HG03066 (cell line): ENCODE results near the gene GPSM3.
A peak's percentile ranks its signal among the peaks of the same experiment; 100 is the strongest.
"Not testable (repeated sequence)": the region's sequence is repeated elsewhere in the genome, so short reads cannot be mapped to it uniquely, and the experiment has no call there.

ENCODE experiments used
- ATAC-seq: cut with Tn5 transposase; IDR thresholded peaks from one replicate; pipeline ENCODE4 v1.9.1; 2021; ENCODE audit warnings: low read depth; ENCODE audit not compliant: unreplicated experiment

GPSM3 gene

DNA sequence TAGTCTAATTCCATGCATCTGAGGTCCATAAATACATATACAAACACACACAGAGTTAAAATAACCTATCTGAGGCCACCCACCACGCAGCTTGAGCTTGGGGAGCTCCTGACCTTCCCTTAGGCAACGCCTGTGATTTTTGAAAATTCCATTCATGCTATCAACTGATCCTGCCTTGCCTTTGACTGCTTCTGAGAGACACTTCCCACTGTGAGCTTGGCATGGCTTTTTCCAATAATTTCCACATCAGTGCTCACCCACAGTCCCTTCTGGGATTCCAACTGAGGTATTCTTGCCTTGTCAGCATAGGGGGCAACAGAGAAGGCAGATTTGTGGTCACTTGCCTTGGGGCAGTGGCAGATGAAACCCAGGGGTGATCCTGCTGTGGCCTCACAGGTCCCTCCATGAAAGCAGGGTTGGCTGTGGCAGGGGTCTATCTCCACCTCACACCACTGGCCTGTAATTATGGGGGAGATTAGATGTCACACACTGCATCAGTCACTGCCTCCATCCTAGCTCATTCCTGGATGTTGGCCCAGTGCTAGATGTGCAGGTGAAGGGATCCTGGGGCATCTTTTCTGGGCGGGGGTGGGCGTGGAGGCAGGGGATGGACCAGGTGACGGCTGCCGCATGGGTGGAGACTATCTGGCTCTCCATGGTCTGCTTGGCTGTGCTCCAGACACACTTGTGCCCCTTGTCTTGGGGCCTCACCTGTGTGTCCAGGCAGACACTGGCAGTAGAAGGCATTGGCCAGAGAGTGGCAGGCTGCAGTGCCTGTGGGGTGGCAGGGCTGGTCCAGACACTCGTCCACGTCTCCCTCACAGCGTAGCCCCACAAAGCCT lies 11.2 kb upstream of the GPSM3 start:
- ATAC-seq, result no peak

DNA sequence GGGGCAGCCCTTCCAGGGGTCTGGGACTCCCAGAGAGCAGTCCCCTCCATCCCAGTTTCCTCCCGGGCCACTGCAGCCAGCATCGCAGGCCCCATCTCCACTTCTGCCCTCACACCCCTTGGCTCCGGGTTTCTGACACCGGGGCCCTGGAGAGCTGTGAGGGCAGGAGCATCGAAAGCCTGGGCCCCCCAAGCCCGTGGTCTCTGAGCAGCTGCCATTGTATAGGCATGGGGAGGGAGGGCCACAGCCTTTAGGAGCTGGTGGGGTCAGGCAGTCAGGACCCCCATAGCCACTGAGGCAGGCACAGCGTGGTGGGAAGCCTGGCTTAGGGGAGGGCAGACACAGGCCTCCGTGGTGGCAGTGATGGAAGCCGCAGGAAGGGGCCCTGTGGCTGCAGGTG lies 9.7 kb upstream of the GPSM3 start:
- ATAC-seq, result no peak

DNA sequence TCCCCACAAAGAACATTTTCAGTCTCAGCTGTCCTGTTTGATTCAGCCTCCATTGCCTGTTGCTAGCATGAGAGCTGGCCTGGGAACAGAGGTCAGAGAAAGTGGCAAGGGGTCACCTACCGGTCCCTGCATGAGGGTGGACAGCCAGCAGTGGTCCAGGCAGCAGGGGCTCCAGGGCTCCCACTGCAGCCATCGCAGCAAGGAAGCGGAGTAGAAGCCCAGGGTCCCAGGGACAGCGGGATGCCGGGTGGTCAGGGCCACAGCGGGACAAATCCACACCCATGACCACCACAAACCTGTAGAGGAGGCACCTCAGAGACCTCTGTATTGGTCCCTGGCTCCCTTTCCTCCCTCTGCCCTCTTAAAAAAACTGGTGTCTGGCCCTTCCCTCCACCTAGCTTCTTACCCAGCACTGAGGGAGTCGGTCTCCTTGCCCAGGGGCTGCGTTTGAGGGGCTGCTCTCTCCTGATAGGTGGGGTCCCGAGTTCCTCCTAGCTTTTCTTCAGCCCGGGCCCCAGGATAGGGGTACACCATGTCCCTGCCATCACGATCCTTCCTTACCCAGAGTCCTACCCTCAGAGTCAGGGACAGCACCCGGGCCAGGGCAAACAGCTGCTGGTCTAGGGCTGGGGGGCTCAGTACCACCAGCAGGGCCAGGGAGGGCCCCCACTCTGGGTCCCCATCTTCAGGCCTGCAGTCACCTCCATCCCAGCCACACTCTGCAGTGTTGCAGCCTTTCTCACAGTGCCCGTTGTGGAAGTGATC lies 8.4 kb upstream of the GPSM3 start:
- no peak for ATAC-seq

DNA sequence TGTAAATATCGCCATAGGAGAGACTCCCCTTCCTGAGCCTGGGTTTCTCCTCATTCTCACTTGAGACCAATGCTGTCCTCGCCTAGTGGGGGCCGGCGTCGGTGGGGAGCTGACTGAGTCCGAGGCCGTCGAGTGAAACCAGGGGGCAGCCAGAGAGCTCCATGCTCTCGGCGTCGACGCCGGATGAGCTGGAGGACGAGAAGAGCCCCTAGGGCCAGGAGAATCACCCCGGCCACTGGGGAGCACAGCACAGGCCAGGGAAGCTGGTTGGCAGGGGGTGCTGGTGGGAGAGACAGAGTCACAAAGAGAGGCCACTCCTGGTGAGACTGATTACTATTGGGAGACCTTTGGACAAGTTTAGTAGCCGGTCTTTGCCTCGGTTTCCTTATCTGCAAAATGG lies 6.4 kb upstream of the GPSM3 start:
- no peak for ATAC-seq

DNA sequence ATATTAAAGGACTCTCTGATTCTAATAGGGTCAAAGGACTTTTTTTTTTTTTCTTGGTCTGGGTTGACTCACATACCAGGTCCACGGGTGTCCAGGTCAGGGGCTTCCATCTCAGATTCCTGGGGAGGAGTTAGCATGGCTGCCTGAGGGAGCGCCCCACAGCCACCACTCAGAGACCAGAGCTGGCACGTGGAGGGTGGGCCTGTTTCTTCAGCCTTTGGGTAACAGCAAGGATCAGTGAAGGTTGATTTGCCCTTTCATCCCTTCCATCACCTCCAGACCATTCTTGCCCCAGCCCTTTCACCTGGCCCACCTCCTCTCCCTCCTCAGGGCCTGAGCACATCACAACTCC lies 5.9 kb upstream of the GPSM3 start:
- no peak for ATAC-seq

DNA sequence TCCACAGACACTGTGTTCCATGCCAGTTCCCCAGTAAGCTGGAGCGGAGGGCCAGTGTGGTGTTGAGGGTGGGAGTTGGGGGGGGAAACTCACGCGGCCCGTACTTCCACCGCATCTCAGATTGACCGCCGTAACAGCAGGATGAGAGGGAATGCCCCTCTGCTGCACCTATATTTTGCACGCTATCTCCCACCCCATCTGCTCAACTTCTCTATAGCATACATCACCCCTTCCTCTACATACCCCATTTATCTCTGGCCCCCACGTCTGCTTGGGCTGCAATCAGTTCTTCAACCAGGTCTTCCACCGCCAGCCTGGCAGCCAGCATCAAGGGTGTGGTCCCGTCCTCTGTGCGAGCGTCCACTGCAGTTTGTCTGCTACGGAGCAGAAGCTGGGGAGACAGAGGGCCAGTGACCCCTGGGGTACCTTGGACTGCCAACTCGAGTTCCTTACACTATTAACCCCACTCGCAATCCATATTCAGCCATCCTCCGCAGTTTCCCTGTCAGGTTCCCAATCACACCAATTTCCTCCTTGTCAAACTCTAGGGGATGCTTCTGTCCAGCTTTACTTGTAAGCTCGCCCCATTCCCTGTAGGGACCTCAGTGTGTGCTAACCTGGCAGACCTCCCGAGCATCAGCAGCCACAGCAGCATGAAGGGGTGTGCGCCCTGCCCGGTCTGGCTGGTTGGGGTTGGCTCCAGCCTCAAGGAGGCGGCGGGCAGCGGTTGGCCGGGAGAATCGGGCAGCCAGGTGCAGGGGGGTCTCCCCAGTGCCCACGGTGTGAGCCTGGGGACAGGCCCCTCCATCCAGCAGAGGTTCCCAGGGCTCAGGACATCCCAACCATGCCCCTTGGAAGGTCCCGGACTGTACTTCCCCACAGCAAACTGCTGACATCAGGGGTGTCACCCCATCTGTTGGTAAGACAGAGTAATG lies 4.5 kb upstream of the GPSM3 start:
- no peak for ATAC-seq

DNA sequence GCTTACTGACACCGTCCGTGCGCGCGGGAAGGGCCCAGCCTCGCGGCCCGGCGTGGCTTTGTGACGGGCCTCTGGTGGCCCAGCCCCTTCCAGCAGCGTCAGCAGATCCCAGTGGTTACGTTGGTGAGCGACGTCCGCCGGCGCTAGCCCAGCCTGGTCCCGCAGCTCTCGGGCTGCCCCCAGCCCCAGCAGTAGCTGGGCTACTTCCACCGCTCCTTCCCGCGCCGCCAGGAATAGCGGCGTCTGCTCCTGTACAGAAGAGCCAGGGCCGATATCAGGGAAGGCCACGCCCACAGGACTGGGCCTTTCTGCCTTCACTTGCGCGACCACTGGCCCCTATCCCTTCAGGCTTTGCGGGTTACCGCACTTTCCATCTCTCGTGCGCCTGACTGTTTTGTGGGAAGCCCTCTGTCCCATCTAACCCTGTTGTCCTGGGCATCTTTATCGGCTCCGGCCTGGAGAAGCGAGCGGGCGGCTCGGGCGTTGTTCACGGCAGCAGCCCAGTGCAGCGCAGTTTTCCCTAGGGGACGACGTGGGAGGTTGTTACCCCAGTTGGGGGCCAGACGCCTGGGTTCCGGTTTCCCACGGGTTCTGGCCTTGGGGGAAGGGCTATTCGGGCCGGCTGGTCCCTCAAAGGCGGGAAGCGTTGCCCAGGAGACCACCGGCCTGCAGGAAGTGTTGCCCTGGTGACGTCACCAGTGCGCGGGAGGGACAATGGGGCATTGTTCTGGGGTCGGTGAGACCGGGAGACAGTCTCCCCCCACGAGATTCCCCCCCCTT lies 3.6 kb upstream of the GPSM3 start:
- peak; percentile 65 for ATAC-seq

DNA sequence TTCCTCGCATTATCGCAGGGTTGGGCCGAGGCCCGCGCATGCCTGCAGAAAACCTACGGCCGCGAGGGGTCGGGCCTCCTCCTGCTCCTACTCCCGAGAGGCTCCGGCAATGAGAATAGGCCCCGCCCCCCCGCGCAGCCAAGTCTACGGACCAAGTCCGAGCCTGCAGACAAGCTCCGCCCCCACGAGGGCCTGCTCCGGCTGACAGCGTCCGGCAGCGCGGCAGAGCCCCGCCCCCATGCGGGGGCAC lies 3.1 kb upstream of the GPSM3 start:
- ATAC-seq, result no peak

DNA sequence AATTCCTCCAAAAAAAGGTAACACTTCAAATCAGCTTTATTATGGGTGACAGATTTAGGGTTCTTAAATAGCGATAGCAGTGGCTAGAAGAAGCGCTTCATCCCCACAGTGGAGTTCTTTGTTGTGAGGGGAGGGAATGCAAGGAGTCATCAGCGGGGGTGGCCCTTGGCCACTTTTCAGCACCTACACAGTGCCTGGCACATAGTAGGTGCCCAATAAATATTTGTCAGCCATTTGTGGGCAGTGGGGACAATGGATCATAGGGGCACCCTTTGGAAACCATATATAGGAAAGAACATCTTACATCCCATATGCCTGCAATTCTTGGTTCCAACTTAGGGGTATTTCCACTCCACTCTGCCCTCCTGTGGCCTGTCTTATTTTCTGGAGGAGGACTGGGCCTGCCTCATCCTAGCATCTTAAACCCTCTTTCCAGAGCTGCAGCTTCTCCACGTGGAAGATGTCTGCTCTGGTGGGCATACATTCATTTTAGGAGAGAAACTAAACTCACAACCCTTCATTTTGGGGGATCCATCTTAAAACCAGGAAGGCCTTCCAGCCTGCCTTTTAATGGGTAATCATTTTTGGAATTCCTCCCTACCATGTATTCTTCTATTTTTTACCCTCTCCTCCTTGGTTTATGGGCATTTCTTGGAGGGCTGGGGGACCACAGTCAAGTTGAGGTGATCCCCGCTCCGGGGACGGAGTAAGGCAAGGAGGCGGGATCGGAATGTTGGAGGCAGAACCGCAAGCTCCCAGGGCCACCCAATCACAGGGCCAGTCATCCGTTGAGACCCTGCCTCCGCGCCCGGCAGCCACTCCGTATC lies 2.6 kb upstream of the GPSM3 start:
- ATAC-seq, result peak; percentile 70

DNA sequence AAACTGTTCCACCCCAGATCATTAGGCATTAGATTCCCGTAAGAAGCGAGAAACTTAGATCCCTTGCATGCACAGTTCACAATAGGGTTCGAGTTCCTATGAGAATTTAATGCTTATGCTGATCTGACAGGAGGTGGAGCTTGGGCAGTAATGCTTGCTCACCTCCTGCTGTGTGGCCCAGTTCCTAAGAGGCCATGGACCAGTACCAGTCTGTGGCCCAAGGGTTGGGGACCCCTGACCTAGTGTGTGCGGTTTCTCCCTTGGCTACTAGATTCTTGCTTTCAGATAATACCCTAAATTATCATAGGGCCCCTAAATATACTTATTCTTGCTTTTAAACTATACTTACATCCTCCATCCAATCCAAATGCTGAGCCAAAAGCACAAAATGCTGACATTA lies 1.9 kb upstream of the GPSM3 start:
- ATAC-seq, result no peak

DNA sequence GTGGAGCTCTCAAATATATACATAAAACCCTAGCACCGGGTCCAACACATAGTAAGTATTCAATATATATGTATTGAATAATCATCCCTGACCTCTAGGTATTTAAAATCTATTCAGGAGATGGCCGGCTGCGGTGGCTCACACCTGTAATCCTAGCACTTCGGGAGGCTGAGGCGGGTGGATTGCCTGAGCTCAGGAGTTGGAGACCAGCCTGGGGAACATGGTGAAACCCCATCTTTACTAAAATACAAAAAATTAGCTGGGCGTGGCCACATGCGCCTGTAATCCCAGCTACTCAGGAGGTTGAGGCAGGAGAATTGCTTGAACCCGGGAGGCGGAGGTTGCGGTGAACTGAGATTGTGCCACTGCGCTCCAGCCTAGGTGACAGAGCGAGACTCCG lies 653 bp upstream of the GPSM3 start:
- not testable (repeated sequence) for ATAC-seq

DNA sequence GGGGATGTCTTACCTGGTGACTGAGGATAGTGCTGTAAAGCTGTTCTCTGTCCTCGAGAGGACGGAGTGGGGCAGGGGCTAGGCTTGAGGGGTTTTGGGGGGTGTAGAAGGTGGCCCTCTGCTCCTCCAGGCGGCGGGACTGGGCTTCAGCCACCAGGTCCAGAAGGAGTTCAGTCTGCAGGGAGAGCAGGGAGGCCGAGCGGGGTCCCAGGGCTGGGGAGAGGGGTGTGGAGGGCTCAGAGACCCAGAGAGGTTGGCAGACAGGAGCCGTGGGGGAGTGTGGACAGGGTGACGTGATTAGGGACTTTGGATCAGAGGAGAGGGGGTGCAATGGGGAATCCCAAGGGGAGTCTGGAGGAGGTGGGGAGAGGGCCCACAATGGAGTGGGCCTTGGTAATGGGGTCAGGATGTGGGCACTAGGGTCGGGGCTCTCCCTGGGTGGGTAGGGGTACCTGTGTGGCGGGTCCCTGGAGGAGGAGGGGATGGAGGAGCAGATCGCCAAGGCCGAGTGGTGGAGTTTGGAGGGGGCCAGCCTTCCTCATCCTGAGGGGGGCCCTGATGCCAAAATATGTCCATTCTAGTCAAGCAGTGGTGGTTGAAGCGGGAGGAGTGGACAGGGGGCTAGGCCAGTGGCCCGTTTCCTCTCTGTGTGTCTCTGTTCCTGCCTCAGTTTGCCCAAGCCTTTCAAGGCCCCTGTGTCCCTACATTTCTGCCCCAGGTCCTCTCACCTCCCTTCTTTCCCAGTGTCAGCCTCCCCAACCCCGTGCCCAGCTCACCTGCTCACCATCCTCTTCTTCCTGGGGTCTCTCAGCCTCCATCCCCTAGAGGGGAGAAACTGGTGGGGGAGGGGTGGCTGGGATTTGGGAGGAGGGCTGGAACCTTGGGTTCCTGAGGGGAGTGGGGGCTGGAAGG lies 491 bp downstream of the GPSM3 start:
- no peak for ATAC-seq

DNA sequence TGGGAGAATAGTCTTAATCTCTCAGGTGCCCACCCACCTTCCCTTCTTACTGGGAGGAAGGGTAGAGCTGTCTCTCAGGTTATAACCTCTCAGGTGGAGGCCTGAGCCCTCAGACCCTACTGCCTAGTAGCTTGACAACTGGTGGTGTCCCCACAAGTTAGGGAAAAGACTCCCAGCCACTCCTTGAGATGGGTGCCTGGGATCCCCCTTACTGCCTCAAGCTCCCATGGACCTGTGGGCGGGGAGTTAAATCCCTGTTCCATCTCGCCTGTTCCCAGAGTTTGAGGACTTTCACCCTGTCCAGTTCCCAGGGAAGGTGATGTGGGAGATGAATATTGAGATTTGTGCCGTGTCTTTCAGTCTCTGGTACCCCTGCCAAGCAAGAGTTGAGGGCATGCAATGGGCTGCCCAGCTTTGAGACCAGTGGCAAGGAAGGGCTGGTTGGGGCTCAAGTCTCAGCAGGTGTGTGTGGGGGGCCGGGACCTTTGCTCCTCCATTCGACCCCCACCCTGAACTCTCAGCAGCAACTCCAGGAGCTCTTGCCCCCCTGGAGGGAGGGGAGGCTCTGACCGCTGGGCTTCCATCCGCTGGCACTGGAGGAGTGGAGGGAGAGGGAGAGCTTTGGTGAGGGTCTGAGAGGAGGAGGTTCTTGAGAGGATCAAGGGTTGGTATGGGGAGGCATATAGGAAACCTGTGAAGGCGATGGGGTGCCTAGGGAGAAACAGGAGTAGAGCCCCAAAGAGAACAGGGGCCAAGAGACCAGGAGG lies 1.3 kb downstream of the GPSM3 start:
- no peak for ATAC-seq

DNA sequence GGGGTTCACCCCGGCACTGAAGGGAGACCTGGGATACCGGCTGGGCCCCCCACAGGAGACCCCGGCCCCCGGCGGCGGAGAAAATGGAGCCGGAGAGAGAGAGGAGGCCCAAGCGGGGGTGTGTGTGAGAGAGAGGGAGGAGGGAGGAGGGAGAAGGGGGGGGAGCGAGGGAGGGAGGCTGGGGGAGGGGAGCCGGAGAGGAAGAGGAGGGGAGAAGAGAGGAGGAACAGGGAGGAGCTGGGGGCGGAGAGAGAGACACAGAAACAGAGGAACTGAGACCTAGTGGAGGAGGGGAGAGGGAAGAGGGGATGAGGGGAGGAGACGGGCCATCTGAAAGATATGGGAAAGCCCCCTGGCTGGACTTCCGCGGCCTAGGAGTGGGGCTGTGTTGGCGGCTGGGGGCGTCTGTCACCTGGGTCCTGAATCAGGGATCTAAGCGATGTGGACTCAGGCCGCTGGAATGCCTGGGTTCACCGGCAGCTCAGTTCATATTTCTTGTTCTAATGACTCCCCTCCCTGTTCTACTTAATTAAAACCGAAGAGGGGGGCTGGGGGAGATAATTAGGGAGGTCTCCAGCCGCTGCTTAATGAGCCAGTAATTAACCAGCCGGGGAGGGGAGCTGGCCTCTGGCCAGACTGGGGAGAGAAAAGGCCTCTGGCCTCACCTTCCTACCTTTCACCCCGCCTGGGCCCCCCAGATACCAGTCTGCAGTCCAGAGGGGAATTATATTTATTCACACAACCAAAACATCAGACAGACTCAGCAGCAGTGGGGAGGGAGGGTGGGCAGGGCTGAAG lies 2.2 kb downstream of the GPSM3 start, which contains the start of gene PBX2:
PBX2 (minus strand) TSS at position 149 of the 798 bp plus-strand sequence. CDS start 287 bp downstream, outside the sequence.
- ATAC-seq, result peak; percentile 51

DNA sequence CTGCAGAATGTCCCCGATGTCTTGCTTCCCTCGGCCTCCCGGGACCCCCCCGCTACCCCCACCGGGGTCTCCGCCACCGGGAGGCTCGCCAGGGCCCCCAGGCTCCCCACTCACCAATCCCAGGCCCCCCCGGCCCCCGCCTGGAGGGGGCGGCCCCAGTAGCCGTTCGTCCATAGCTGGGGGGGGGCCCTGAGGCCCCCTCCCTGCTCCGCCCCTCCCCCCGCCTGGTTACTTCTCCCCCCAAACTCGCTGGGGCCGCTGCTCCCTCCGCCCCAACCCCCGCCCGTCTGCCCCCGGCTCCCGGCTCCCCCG lies 2.7 kb downstream of the GPSM3 start:
- ATAC-seq, result no peak

DNA sequence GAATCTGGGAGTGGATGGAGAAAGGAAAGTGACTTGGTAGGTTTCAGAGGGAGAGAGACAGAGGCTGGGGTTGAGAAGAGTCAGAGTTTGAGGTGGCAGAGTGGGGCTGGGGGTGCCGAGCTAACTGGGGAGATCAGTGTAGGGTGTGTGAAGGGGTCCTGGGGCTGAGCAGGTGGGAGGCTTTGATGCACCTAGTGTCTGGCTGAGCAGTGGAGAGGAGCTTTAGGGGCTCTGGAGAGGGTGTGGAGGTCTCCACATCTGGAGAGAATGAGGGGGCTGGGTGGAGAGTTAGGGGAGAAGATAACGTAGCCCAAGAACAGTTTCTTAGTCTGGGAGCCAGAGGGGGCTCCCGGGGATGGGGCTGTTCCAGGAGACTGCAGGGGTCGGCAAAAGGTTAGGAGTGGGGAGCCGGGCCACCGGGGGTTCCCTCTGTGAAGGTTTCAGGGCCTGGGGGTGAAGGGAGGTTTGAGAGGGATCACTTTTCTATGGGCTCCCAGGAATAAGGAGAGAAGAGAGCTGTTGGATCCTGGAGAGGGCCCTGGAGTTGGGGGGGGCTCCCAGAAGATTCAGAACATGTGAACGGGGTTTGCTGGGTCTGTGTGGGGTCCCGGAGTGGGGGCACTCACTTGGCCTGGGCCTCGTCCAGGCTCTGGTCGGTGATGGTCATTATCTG lies 3.2 kb downstream of the GPSM3 start:
- no peak for ATAC-seq
